Thoracic aorta (tissue), 2 donors: Measurements from ENCODE around the gene UBE2E2. TPM values are rescaled to one million over a fixed set of nuclear protein-coding genes. Genes with fewer than 3 reads are reported as not detected.

Source experiments
- ATAC-seq: fragments of 150-250 bp; one replicate; pipeline ENCODE4 v1.8.0; 2017; ENCODE audit warnings: low read depth; ENCODE audit not compliant: insufficient number of reproducible peaks, low FRiP score
- DNase-seq: peaks from one replicate; pipeline ENCODE4 v3.0.0-alpha.2; 2020; ENCODE audit warnings: low spot score
- H3K27ac ChIP-seq, 2 donors: fragments of 200-600 bp; sonication (generic); 1 replicate in 1 of 2; 2 replicates in 1 of 2; pipeline ENCODE4 v1.5.1; 2016; ENCODE audit warnings: mild to moderate bottlenecking in 2 of 2, moderate library complexity in 2 of 2
- H3K27me3 ChIP-seq: fragments of 200-600 bp; sonication (generic); replicated peaks from 2 replicates; pipeline ENCODE4 v1.6.0; 2016; ENCODE audit warnings: mild to moderate bottlenecking; ENCODE audit not compliant: insufficient read depth
- H3K36me3 ChIP-seq: fragments of 200-600 bp; sonication (generic); one replicate; pipeline ENCODE4 v1.5.1; 2016
- H3K4me1 ChIP-seq, 2 donors: fragments of 200-600 bp; sonication (generic); 1 replicate in 1 of 2; 2 replicates in 1 of 2; pipeline versions ENCODE4 v1.5.1 to v1.6.0; 2016; ENCODE audit warnings: low read depth in 2 of 2, mild to moderate bottlenecking in 1 of 2; ENCODE audit not compliant: control insufficient read depth in 1 of 2
- H3K4me3 ChIP-seq: fragments of 200-600 bp; sonication (generic); 2 replicates; pipeline ENCODE4 v1.5.1; 2016; ENCODE audit warnings: mild to moderate bottlenecking
- H3K9me3 ChIP-seq: fragments of 200-600 bp; sonication (generic); 2 replicates; pipeline ENCODE4 v1.5.1; 2016
- total RNA-seq, 2 donors: library from RNA; depleted of rRNA; stranded (reverse); fragments of >200 nt; gene quantifications; one replicate each; pipeline versions ENCODE4 v1.1.0 to v1.2.3, GENCODE V29; 2016
- TF ChIP-seq, protein P1 (sequence below): fragments of 200-600 bp; sonication (generic); IDR thresholded peaks from one replicate; pipeline ENCODE4 v1.5.1; 2019; ENCODE audit warnings: antibody characterized with exemption

The UBE2E2 gene
- total RNA-seq, 2 donors from 2014 or later = 30.3 to 44.0 TPM

DNA sequence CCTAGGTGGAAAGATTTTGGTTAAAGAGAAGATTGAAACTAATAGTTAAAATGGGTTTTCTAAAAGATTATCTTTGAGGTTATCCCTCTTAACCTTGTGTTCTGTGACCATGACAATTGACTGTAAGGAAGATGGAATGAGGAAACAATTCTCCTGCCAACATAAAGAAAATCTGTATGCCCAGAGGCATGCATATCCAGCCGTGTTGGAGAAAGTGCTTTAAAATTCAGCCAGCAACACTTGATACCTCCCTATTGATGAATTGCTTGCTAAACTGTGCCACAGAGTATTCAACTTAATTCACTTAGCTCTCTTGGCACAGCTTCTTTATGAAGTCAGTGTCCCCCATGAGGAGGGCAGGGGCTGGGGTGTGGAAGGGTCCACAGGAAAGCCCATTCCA lies 203.5 kb downstream of the UBE2E2 start:
- Histone ChIP-seq H3K36me3 (no peaks in the 10 kb centered on the region), H3K27ac (no peak overlapping the region), H3K4me1 (peaks cover 0 to 6% of the 10 kb centered on the region in 2 donors), H3K27me3 (no peaks in the 10 kb centered on the region), H3K9me3 (no peaks in the 10 kb centered on the region), H3K4me3 (no peak overlapping the region)
- TF ChIP-seq, protein P1, sequence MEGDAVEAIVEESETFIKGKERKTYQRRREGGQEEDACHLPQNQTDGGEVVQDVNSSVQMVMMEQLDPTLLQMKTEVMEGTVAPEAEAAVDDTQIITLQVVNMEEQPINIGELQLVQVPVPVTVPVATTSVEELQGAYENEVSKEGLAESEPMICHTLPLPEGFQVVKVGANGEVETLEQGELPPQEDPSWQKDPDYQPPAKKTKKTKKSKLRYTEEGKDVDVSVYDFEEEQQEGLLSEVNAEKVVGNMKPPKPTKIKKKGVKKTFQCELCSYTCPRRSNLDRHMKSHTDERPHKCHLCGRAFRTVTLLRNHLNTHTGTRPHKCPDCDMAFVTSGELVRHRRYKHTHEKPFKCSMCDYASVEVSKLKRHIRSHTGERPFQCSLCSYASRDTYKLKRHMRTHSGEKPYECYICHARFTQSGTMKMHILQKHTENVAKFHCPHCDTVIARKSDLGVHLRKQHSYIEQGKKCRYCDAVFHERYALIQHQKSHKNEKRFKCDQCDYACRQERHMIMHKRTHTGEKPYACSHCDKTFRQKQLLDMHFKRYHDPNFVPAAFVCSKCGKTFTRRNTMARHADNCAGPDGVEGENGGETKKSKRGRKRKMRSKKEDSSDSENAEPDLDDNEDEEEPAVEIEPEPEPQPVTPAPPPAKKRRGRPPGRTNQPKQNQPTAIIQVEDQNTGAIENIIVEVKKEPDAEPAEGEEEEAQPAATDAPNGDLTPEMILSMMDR = no peak
- DNase-seq (no peak), ATAC-seq (no peak)

- Histone ChIP-seq H3K36me3 (no peaks in the 10 kb centered on the region), H3K4me1 (peaks cover 0 to 5% of the 10 kb centered on the region in 2 donors), H3K27ac (no peak overlapping the region), H3K4me3 (no peak overlapping the region), H3K9me3 (no peaks in the 10 kb centered on the region), H3K27me3 (no peaks in the 10 kb centered on the region)
- ATAC-seq = no peak
- DNase-seq = no peak
- TF ChIP-seq, protein P1 = no peak
These were observed 214.9 kb downstream of the UBE2E2 start for GRCh38 chr3:23418026-23418425.

DNA sequence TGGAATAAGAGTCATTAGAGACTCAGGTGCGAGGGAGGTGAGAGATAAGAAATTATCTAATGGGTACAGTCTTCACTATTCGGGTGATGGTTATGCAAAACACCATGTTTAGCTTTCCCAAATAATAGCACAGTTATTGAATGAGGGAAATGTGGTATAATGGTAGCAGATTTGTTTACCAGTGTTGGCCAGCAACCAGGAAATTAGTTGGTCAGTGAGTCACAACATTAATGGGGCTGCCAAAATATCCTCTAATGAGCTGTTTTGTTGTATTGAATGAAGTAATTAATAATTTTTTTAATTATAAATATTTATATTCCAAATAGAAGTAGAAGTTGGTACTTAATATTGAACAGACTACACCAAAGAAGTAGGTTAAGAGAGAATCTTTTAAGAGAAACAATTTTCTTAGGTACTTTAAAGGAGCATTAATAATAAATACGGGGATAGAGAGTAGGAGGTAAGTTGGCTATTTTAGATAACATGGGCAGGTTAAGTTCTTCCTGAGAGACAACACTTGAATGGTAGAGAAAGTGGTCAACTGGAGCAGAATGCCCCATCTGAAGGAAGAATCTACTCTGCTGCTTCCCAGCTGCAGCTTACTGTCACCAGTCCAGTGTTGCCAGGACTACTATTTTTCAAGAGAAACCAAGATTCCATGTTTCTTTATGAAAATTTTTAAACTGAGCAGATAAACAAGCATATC lies 218.8 kb downstream of the UBE2E2 start:
- Histone ChIP-seq H3K4me1 (peaks cover 0 to 5% of the 10 kb centered on the region in 2 donors), H3K36me3 (no peaks in the 10 kb centered on the region), H3K9me3 (no peaks in the 10 kb centered on the region), H3K27ac (no peak overlapping the region), H3K27me3 (no peaks in the 10 kb centered on the region), H3K4me3 (no peak overlapping the region)
- no peak for ATAC-seq
- DNase-seq = no peak
- TF ChIP-seq, protein P1 = no peak

DNA sequence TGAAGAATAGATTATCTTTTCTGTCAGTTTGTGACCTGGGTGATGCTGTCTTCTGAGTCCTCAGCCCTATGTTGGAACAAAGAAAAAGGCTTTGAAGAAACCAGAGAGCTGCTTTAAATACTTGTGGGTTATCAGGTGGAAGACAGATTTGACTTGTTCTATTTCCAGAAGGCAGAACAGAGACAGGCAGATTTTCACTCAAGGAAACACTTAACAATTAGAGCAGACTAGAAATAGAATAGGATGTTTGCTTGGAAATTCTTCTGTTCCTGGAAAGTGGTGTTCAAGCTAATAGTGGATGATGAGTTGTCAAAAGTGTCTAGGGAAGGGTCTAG lies 219.4 kb downstream of the UBE2E2 start:
- Histone ChIP-seq H3K4me1 (peaks cover 0 to 5% of the 10 kb centered on the region in 2 donors), H3K36me3 (no peaks in the 10 kb centered on the region), H3K27ac (no peak overlapping the region), H3K4me3 (no peak overlapping the region), H3K27me3 (no peaks in the 10 kb centered on the region), H3K9me3 (no peaks in the 10 kb centered on the region)
- TF ChIP-seq, protein P1 = no peak
- ATAC-seq (no peak), DNase-seq (no peak)

DNA sequence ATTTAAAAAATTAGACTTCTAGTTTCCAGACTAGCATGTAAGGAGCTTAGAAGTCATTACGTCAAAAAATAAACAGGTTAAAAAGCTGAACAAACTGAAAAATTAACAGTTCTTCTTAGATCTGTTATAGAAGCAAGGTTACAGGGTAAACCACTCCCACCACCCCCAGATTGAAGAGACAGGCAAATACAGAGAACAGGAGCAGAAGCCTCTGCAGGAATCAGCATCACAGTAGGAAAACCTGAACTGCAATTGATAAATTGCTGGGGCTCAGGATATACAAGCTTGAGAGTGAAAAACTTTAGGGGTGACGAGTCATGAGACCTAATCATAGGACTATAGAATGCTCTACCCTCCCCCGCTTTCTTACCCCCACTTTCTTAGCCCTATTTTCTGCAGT lies 222.3 kb downstream of the UBE2E2 start:
- DNase-seq (no peak), ATAC-seq (no peak)
- H3K27ac ChIP-seq = no peak overlapping the region
- H3K27me3 ChIP-seq = no peaks in the 10 kb centered on the region
- H3K4me1 ChIP-seq = peaks cover 0 to 5% of the 10 kb centered on the region in 2 donors
- no peak overlapping the region for H3K4me3 ChIP-seq
- no peaks in the 10 kb centered on the region for H3K36me3 ChIP-seq
- no peaks in the 10 kb centered on the region for H3K9me3 ChIP-seq
- TF ChIP-seq, protein P1 = no peak
